Esophagus squamous epithelium (tissue), 5 donors: ENCODE data around the gene WDFY1. TPM values are rescaled to one million over a fixed set of nuclear protein-coding genes. Genes with fewer than 3 reads are reported as not detected.

Experiments used
- DNase-seq: peaks from one replicate; lab custom pipeline; 2025; lab: John Stamatoyannopoulos, UW
- H3K27ac ChIP-seq, 4 donors: fragments of 200-600 bp; sonication (generic); one replicate each; pipeline ENCODE4 v1.5.1; 2016 to 2019; ENCODE audit warnings: mild to moderate bottlenecking in 1 of 4
- H3K27me3 ChIP-seq, 4 donors: fragments of 200-600 bp; sonication (generic); 1 replicate in 3 of 4; 2 replicates in 1 of 4; pipeline versions ENCODE4 v1.5.1 to v1.6.0; 2017 to 2021; ENCODE audit warnings: antibody characterized with exemption in 1 of 4
- H3K36me3 ChIP-seq, 3 donors: fragments of 200-600 bp; sonication (generic); one replicate each; pipeline ENCODE4 v1.5.1; 2016 to 2019
- H3K4me1 ChIP-seq, 3 donors: fragments of 200-600 bp; sonication (generic); one replicate each; pipeline ENCODE4 v1.5.1; 2017 to 2019
- H3K4me3 ChIP-seq, 4 donors: fragments of 200-600 bp; sonication (generic); 1 replicate in 3 of 4; 2 replicates in 1 of 4; pipeline ENCODE4 v1.5.1; 2016 to 2019; ENCODE audit warnings: mild to moderate bottlenecking in 2 of 4, moderate library complexity in 1 of 4
- H3K9me3 ChIP-seq, 3 donors: fragments of 200-600 bp; sonication (generic); one replicate each; pipeline ENCODE4 v1.5.1; 2016 to 2019
- POLR2A ChIP-seq, 4 donors: fragments of 450-650 bp; IDR thresholded peaks; one replicate each; pipeline ENCODE4 v1.6.1; 2017; ENCODE audit warnings: antibody characterized with exemption in 4 of 4, mild to moderate bottlenecking in 4 of 4, moderate library complexity in 3 of 4
- WGBS, 2 donors: methylation state at CpG; one replicate each; pipeline ENCODE4 v1.1.5; 2018; 5-methylcytosine and 5-hydroxymethylcytosine counted together
- intact Hi-C: fragments of 100-400 bp; cut with DNase I; formaldehyde crosslinking; loops from one replicate; pipeline ENCODE4 v1.15.0; 2022
- total RNA-seq, 4 donors: library from RNA; depleted of rRNA; stranded (reverse); fragments of >200 nt; gene quantifications; one replicate each; pipeline ENCODE4 v1.1.0, GENCODE V29; 2016
- TF ChIP-seq, protein P1 (sequence below), 6 experiments: fragments of 450-650 bp in 4 of 6; fragments of 200-600 bp in 2 of 6; sonication (generic) in 2 of 6; IDR thresholded peaks; one replicate each; pipeline ENCODE4 v1.5.1; 2016 to 2019; ENCODE audit warnings: antibody characterized with exemption in 6 of 6, mild to moderate bottlenecking in 4 of 6, moderate library complexity in 4 of 6
- donor health status: DM: yes; HTN: yes; CAD: no.

The WDFY1 gene
- total RNA-seq, 4 donors from 2014 or later: 13.8 to 36.4 (median 21.3) TPM

DNA sequence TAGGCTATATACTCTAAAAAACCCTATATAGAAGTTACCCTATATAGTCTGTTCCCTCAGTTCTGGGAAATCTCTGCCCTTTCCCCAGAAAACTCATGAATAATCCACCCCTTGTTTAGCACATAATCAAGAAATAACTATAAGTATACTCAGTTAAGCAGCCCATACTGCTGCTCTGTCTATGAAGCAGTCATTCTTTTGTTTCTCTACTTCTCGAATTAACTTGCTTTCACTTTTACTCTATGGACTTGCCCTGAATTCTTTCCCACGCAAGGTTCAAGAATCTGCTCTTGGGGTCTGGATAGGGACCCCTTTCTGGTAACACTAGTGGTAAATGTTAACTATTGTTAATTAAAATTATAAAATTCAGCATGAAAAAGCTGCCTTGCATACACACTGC is 90.4 kb downstream of the WDFY1 start:
- 69 to 72% methylated on average over 2 of the region's 2 CpGs for WGBS, 2 donors
- TF ChIP-seq, protein P1, sequence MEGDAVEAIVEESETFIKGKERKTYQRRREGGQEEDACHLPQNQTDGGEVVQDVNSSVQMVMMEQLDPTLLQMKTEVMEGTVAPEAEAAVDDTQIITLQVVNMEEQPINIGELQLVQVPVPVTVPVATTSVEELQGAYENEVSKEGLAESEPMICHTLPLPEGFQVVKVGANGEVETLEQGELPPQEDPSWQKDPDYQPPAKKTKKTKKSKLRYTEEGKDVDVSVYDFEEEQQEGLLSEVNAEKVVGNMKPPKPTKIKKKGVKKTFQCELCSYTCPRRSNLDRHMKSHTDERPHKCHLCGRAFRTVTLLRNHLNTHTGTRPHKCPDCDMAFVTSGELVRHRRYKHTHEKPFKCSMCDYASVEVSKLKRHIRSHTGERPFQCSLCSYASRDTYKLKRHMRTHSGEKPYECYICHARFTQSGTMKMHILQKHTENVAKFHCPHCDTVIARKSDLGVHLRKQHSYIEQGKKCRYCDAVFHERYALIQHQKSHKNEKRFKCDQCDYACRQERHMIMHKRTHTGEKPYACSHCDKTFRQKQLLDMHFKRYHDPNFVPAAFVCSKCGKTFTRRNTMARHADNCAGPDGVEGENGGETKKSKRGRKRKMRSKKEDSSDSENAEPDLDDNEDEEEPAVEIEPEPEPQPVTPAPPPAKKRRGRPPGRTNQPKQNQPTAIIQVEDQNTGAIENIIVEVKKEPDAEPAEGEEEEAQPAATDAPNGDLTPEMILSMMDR (IDR thresholded peaks at IDR 0.05): no peak
- TF ChIP-seq POLR2A (IDR thresholded peaks at IDR 0.05): no peak
- H3K4me1 ChIP-seq: no peaks in the 10 kb centered on the region
- H3K27ac ChIP-seq: no peak overlapping the region
- DNase-seq: no peak
- H3K4me3 ChIP-seq: no peak overlapping the region
- intact Hi-C loops: no loop called here
- no peaks in the 10 kb centered on the region for H3K9me3 ChIP-seq
- no peaks in the 10 kb centered on the region for H3K27me3 ChIP-seq
- H3K36me3 ChIP-seq: no peaks in the 10 kb centered on the region

DNA sequence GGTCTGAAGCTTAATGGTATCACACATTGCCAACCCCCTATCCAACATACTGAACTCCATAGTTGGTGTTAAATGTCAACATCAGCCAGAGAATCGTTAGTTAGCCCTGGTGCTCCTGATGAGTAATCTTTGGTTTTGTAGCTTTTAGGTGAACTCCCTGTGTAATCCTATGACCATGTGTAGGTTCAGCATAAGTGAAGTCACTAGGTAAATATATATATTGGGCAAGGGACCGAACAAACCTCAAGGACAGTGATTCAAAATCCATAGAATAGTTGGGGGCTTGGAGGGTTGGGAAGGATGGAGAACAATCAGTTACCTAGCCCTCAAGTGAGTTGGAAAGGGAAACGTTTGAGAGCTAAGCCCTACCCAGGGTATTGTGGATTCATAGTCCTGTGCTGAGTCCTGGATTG is 91.7 kb downstream of the WDFY1 start:
- no peak overlapping the region for H3K4me3 ChIP-seq
- no peak overlapping the region for H3K27ac ChIP-seq
- intact Hi-C loops: no loop called here
- DNase-seq: no peak
- no peaks in the 10 kb centered on the region for H3K4me1 ChIP-seq
- no peaks in the 10 kb centered on the region for H3K9me3 ChIP-seq
- no peaks in the 10 kb centered on the region for H3K27me3 ChIP-seq
- no peak for TF ChIP-seq POLR2A (IDR thresholded peaks at IDR 0.05)
- TF ChIP-seq, protein P1 (IDR thresholded peaks at IDR 0.05): no peak
- WGBS, 2 donors: 51 to 71% methylated on average over 3 of the region's 3 CpGs
- no peaks in the 10 kb centered on the region for H3K36me3 ChIP-seq

DNA sequence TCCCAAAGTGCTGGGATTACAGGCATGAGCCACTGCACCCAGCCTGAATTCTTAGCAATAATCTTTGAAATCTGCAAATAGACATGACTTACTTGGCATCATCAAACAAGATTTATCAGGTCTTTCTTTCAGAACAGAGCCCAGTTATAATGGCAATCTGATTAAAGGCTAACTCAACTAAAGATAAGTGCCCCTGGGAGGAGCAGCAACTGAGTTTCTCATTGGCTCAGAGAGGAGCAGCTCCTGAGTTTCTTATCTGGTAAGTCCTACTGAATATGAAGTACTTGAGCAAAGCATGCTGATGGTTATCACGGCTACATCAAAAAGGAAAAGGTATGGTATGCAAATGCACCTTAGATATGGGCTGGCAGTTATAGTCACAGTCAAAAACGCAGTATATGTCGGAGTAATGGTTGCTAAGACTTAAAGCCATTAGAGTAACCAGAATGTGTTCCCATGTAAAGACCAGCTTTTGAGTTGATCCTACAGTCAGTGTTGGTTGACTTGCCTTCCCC is 92.8 kb downstream of the WDFY1 start:
- DNase-seq: no peak
- TF ChIP-seq, protein P1 (IDR thresholded peaks at IDR 0.05): no peak
- TF ChIP-seq POLR2A (IDR thresholded peaks at IDR 0.05): no peak
- no peak overlapping the region for H3K27ac ChIP-seq
- no peak overlapping the region for H3K4me3 ChIP-seq
- WGBS, 2 donors: 84 to 92% methylated on average over 3 of the region's 3 CpGs
- intact Hi-C loops: no loop called here
- H3K36me3 ChIP-seq: no peaks in the 10 kb centered on the region
- no peaks in the 10 kb centered on the region for H3K9me3 ChIP-seq
- no peaks in the 10 kb centered on the region for H3K4me1 ChIP-seq
- no peaks in the 10 kb centered on the region for H3K27me3 ChIP-seq

DNA sequence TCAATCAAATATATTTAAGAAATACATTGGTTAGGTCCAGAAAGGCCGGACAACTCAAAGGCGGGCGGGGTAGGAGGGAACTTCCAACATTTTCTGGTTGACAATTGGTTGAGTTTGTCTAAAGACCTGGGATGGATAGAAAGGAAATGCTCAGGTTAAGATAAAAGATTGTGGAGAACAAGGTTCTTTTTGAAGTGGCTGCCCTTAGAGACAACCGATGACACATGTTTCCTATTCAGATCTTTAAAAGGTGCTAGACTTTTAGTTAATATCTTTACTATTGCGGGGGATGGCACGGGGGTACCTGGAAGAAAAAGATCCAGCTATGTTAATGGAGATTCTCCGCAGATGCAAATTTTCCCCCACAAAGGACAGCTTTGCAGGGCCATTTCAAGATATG is 97.7 kb downstream of the WDFY1 start:
- Histone ChIP-seq H3K36me3 (no peaks in the 10 kb centered on the region), H3K4me3 (no peak overlapping the region), H3K9me3 (no peaks in the 10 kb centered on the region), H3K27ac (no peak overlapping the region), H3K4me1 (no peaks in the 10 kb centered on the region), H3K27me3 (no peaks in the 10 kb centered on the region)
- DNase-seq: no peak
- intact Hi-C loops: no loop called here
- TF ChIP-seq, protein P1 (IDR thresholded peaks at IDR 0.05): no peak
- no peak for TF ChIP-seq POLR2A (IDR thresholded peaks at IDR 0.05)
- WGBS, 2 donors: 86 to 91% methylated on average over 7 of the region's 7 CpGs

DNA sequence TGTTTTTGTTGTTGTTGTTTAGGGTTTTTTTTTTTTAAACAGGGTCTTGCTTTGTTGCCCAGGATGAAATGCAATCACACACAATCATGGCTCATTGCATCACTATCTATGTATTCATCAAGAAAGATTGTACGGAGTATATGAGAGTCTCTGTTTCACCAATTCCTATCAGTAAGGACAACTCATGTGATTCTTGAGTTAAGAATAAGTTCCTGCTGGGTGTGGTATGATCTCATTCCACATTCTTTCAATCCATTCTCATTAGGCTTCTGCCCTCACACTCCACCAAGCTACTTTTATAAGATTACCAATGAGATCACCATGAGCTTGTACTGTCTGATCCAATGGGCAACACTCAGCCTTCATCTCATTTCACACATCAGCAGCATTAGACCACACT is 98.6 kb downstream of the WDFY1 start:
- Histone ChIP-seq H3K4me1 (no peaks in the 10 kb centered on the region), H3K27me3 (no peaks in the 10 kb centered on the region), H3K4me3 (no peak overlapping the region), H3K27ac (no peak overlapping the region), H3K9me3 (no peaks in the 10 kb centered on the region), H3K36me3 (no peaks in the 10 kb centered on the region)
- intact Hi-C loops: no loop called here
- no peak for TF ChIP-seq POLR2A (IDR thresholded peaks at IDR 0.05)
- TF ChIP-seq, protein P1 (IDR thresholded peaks at IDR 0.05): no peak
- DNase-seq: no peak
- 70 to 100% methylated on average over 1 of the region's 1 CpG for WGBS, 2 donors
